Activated T-cell treated with anti-CD3 and anti-CD28 coated beads for 24 hours (primary cell): ENCODE results near the gene DNAAF9.

Source experiments
- DNase-seq: peaks from one replicate; pipeline ENCODE4 v3.0.0-alpha.2; 2020; ENCODE audit warnings: low read depth

The DNAAF9 gene

DNA sequence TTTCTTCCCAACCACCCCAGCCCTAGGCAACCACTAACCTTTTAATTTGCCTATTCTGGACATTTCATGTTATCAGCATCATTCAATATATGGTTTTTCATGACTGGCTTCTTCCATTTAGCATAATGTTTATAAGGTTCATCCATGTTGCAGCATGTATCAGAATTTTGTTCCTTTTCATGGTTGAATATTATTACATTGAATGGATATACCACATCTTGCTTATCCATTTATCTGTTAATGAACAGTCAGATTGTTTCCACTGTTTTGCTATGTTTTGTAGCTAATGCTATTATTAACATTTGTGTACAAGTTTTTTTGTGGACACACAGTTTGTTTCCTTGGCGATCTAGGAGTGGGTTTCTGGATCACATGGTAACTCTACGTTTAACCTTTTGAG lies 3.0 kb upstream of the DNAAF9 start:
- no peak for DNase-seq

- DNase-seq = no peak
Measured at GRCh38 chr20:3409417-3409816, 1.9 kb upstream of the DNAAF9 start.

- DNase-seq = peak; percentile 39
Measured at GRCh38 chr20:3407771-3408637, 535 bp upstream of the DNAAF9 start.

DNA sequence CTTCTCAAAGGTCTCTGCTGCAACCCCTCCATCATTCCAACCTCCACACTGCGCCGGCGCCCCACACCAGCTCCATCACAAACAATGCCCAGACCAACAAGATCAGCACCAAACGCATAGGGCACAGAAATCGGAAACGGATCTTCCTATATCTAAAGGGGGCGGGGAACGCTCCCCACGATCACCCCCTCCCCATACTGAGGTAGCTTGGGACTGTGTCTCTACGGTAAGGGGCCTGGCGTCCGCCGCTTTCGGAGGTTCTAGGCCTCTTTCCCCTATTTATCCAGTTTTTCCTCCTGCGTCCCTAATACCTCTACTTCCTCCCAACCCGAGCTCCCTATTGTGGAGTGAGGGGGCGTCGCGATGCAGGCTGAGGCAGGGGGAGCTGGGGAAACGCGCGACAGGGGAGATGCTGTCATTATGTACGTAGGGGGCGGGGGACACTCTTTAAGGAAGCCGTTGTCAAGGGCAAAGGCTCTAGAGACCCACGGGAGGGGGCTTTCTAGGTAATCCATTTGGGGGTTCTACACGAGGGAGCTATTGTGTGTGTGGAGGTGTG lies 909 bp downstream of the DNAAF9 start:
- no peak for DNase-seq

DNA sequence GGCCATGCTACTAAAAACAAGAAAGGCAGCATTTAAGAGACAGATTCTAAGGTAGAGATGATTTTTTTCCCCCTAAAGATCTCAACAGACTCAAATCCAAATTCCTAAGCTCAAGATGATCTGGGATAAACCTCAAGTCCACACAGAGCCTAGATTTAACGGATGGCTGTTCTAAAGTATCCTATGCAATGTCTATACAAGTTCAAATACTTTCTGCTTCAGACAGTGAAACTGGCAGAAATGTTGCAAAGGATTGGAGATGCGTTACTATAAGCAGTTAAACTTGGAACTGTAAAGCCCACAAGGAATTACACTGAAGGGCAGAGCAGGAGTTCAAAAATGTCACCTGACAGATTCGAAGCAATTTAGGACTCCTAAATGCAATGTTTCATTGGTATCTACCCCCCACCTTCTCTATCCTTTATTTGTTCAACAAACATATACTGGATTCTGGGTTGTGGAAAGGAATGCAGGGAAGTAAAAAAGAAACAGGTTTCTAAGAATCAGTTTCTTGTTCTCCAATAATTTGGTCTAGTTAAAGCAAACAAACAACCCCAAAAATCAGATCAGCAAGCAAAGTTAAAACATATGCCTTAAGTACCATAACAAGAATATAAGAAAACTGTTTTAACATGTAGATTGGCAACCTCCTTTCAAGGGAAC lies 1.6 kb downstream of the DNAAF9 start:
- DNase-seq = no peak

DNA sequence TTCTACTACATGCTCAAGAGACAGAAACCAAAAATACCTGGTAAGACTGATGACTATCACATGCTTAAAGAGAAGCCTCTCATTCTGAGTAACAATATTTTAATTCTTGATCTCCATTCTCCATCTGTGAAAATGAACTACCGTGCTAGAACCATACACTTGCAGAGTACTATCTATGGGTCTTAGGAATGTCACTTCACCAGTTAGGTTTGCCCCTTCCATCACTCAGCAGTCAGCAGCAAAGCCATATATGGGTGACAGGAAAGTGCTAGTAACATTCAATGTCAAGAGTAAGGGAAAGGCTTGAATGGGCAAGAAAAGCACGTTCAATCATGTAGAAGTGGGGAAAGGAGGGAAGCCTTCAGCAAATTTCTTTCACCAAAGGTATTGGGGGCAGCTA lies 2.3 kb downstream of the DNAAF9 start:
- no peak for DNase-seq

GRCh38 chr20:3404402-3404801 lies 3.1 kb downstream of the DNAAF9 start:
- no peak for DNase-seq

DNA sequence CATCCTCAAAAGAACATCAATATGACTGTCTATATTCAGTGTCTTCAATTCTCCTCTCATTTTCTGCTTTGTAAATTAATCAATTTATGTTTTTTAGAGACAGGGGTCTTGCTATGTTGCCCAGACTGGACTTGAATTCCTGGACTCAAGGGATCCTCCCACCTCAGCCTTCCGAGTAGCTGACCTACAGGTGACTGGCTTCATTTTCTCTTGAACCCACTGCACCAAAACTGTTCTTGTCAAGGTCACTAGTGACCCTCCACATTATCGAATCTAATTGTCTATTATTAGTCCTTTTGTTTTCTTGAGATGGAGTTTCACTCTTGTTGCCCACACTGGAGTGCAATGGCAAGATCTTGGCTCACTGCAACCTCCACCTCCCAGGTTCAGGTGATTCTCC lies 3.7 kb downstream of the DNAAF9 start:
- no peak for DNase-seq

DNA sequence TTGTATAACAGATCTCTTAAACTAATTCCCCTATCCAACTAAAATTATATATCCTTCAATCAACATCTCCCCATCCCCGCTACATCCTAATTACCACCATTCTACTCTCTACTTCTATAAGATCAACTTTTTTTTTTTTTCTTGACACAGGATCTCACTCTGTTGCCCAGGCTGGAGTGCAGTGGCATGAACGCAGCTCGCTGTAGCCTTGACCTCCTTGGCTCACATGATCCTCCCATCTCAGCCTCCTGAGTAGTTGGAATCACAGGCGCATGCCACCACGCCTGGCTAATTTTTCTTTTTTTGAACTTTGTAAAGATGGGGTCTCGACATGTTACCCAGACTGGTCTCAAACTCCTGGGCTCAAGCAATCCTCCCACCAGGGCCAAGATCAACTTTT lies 5.0 kb downstream of the DNAAF9 start:
- no peak for DNase-seq

GRCh38 chr20:3400260-3401155 lies 7.0 kb downstream of the DNAAF9 start:
- no peak for DNase-seq

DNA sequence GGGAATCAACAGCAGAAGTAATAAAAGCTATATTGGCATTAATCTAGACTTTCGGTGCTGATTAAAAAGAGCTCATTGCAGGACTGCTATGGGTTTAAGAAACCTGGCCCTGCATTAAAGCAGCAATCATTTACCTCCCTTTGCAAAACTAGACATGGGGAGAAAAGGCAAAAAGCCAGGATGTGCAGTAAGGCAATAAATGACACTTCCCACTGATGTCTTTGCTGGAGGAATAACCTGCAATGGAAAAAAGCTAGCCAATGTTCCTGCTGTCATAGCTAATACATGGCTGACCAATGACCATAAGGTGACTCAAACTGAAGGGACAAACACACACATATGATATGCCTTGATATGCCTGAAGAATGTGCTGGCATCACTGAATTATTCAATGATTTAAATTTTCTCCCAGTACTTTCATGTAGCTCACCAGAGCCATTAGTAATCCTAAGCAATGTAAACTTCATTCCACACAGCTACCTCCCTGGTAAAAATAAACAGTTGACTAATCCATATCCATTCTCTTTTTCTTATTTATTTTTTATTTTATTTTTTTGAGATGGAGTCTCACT lies 8.7 kb downstream of the DNAAF9 start:
- DNase-seq = no peak

GRCh38 chr20:3396492-3396891 lies 11.0 kb downstream of the DNAAF9 start:
- DNase-seq = no peak

DNA sequence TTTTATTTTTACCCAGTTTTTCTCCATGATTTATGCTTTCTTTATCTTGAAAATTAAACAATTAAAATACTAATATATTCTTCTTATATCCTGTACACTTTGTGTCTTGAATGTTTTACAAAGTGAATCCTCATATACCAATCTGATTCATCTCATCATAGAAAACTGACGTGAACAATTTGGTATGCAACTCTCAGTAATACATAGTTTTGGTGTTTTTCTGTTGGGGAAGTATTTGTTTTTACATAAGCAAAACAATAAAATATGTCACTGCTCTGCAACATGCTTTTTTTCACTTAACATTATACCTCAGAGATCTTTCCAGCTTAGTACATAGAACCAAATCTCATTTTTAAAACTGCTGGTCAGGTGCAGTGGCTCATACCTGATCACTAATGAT lies 14.7 kb downstream of the DNAAF9 start:
- DNase-seq = no peak

- DNase-seq = no peak
Measured at GRCh38 chr20:3390759-3391425, 16.6 kb downstream of the DNAAF9 start.

GRCh38 chr20:3383878-3384495 lies 23.5 kb downstream of the DNAAF9 start:
- peak; percentile 28 for DNase-seq

DNA sequence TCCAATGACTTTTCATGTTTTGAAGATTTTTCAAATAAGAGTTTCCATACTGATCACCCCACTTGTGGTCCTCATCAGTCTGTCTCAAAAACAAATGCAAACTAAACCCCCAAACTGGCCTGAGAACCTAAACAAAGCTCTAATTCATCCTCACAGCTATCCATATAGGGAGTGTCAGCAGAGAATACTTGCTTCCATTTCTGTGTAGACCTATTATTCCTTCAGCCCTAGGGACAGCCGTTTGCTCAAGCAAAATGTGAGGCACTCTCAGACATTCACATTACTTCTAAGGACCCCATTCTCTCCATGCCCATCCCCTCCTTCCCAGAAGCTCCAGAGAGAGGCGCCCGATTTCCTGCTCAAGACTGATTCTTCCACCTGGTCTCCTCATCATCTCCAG lies 24.6 kb downstream of the DNAAF9 start:
- no peak for DNase-seq

GRCh38 chr20:3380228-3381070 lies 27.0 kb downstream of the DNAAF9 start:
- no peak for DNase-seq

GRCh38 chr20:3378138-3378537 lies 29.3 kb downstream of the DNAAF9 start:
- DNase-seq = no peak

DNA sequence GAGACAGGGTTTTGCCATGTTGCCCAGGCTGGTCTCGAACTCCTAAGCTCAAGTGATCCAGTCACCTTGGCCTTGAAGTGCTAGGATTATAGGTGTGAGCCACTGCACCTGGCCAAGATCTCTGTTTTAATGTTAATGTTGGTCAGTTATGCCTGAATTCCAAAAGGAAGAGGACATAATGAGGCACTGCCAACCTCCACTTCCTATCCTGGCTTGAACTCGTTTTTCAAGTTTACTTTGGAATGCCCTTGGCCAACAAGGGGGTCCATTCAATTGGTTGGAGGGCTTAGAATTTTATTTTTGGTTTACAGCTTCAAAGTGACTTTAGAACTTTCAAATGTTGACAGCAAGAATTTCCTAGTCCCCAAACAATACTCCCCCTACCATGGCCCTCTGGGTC lies 29.8 kb downstream of the DNAAF9 start:
- no peak for DNase-seq

- no peak for DNase-seq
Measured at GRCh38 chr20:3374296-3374695, 33.2 kb downstream of the DNAAF9 start.
